Measurements from ENCODE around the gene PRM2.
"Not testable (repeated sequence)": the region's sequence is repeated elsewhere in the genome, so short reads cannot be mapped to it uniquely, and the experiment has no call there.

PRM2 gene

DNA sequence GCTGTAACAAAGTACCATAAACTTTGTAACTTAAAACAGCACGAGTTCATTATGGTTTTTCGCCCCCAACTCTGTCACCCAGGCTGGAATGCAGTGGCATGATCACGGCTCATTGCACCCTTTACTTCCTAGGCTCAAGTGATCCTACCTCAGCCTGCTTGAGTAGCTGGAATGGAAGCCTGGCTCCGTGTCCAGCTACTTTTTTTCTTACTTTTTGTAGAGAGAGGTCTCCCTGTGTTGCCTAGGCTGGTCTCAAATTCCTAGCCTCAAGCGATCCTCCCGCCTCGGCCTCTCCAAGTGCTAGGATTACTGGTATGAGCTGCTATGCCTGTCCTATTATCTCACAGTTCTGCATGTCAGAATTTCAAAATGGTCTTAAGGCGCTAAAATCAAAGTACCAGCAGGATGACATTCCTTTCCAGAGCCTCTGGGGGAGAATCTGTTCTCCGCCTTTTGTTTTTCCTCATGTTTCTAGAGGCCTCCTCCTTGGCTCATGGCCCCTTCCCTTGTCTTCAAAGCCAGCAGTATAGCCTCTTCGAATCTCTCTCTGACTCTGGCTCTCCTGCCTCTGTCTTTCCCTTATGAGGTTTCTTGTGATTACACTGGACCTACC is 14.9 kb upstream of the PRM2 start:
- ChIA-PET CTCF (interaction anchor here (1.1 kb wide), 1 partner anchor 10 kb away, joined by 3 read pairs; no protein-coding TSS in a partner anchor), POLR2A (no interaction called here)
- no peak for DNase-seq (ENCODE audit: low read depth, low spot score)
- no peak overlapping the region for H3K4me3 ChIP-seq (ENCODE audit: low read depth, low read length)
- TF ChIP-seq, protein P1, sequence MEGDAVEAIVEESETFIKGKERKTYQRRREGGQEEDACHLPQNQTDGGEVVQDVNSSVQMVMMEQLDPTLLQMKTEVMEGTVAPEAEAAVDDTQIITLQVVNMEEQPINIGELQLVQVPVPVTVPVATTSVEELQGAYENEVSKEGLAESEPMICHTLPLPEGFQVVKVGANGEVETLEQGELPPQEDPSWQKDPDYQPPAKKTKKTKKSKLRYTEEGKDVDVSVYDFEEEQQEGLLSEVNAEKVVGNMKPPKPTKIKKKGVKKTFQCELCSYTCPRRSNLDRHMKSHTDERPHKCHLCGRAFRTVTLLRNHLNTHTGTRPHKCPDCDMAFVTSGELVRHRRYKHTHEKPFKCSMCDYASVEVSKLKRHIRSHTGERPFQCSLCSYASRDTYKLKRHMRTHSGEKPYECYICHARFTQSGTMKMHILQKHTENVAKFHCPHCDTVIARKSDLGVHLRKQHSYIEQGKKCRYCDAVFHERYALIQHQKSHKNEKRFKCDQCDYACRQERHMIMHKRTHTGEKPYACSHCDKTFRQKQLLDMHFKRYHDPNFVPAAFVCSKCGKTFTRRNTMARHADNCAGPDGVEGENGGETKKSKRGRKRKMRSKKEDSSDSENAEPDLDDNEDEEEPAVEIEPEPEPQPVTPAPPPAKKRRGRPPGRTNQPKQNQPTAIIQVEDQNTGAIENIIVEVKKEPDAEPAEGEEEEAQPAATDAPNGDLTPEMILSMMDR (IDR thresholded peaks at IDR 0.05; ENCODE audit: insufficient read depth, low read length, missing control alignments), result no peak

DNA sequence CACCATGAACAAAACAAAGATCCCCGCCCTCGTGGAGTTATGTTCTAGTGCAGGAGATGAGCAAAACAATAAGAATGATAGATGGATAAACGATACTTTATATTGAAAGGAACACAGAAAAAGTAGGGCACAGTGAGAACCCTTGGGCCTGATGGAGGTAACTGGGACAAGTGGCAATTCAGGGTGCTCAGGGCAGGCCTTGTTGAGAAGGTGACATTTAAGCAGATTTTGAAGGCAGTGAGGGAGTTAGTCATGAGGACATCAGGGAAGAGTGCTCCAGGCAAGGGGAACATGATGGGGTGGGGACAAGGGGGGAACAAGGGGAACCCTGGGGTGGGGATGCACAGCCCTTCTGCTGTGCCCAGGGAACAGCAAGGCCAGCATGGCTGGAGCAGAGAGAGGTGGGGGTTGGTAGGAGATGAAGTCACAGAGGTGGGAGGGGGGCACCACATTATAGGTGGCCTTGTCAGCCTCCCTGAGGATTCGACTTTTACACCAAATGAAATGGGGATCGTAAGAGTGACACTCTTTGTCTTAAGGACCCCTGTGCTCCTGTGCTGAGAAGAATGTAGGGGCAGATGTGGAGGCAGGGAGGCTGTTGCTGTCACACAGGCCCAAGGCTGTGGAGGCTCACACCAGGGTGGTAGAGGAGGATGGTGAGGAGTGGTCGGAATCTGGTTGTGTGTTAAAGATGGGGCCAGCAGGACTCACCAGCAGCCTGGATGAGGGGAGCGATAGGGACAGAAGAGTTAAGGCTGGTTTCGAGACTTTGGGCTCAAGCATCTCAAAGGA is 14.0 kb upstream of the PRM2 start:
- ChIA-PET POLR2A (no interaction called here), CTCF (no interaction called here)
- no peak for DNase-seq (ENCODE audit: low read depth, low spot score)
- no peak overlapping the region for H3K4me3 ChIP-seq (ENCODE audit: low read depth, low read length)
- TF ChIP-seq, protein P1 (IDR thresholded peaks at IDR 0.05; ENCODE audit: insufficient read depth, low read length, missing control alignments), result no peak

DNA sequence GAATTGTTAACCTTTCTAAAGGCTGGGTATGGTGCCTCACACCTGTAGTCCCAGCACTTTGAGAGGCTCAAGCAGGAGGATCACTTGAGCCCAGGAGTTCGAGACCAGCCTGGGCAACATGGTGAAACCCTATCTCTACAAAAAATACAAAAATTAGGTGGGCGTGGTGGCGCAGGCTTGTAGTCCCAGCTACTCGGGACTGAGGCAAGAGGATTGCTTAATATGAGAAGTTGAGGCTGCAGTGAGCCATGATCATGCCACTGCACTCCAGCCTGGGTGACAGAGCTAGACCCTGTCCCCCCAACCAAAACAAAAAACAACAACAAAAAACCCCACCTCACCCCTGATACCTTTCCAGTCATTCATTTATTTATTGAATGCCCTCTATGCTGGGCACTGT is 13.4 kb upstream of the PRM2 start:
- DNase-seq (ENCODE audit: low read depth, low spot score); POLR2A ChIA-PET: not testable (repeated sequence)

DNA sequence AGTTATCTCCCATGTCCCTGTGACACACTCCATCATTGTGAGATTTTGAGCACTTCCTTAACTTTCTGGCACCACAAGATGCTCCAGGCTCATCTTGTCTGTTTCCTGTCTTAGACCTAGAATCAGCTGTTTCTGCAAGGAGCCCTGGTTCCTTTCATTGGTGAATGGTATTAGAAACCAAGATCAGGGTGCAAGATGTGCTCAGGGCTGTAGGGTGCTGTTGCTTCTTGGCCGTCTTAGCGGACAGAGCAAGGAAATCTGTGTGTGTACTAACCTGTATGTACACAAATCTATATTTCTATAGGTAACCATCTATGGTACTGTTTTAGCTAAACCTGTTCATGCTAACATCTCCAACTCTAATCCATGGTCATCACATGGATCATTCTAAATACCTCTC is 12.9 kb upstream of the PRM2 start:
- TF ChIP-seq, protein P1 (IDR thresholded peaks at IDR 0.05; ENCODE audit: insufficient read depth, low read length, missing control alignments), result no peak
- ChIA-PET POLR2A (no interaction called here), CTCF (interaction anchor here (1.1 kb wide), 1 partner anchor 107 kb away, joined by 3 read pairs; no protein-coding TSS in a partner anchor)
- DNase-seq (ENCODE audit: low read depth, low spot score), result no peak
- H3K4me3 ChIP-seq (ENCODE audit: low read depth, low read length), result no peak overlapping the region

More for the DNA sequence above, 13.4 kb upstream of the PRM2 start:
- CTCF ChIA-PET, result interaction anchor here (1.1 kb wide), 1 partner anchor 107 kb away, joined by 3 read pairs; no protein-coding TSS in a partner anchor
- not testable (repeated sequence) for H3K4me3 ChIP-seq (ENCODE audit: low read depth, low read length)

DNA sequence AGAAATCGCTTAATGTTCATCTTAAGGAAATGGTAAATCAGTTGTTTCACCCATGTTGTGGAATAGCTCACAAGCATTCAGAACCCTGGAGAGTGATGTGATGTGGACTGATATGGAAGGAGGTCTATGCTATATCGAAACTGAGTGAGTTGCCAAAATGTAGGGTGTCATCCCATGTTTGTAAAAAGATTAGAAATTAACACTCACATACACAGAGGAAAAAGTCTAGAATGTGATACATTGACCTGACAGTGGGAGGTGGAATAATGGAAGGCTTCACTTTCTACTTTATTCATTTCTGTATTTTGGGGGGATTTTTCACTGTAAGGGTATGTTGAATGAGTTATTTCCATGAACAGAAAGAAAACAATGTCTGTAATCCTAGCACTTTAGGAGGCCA is 9.6 kb upstream of the PRM2 start:
- CTCF ChIA-PET, result interaction anchor here (1.0 to 1.5 kb wide), 3 partner anchors 16 to 322 kb away, joined by 3 to 6 read pairs (median 4); partner anchors contain the start of gene TNP2
- TF ChIP-seq, protein P1 (IDR thresholded peaks at IDR 0.05; ENCODE audit: insufficient read depth, low read length, missing control alignments), result no peak
- H3K4me3 ChIP-seq (ENCODE audit: low read depth, low read length), result no peak overlapping the region
- POLR2A ChIA-PET, result no interaction called here
- DNase-seq (ENCODE audit: low read depth, low spot score), result no peak

DNA sequence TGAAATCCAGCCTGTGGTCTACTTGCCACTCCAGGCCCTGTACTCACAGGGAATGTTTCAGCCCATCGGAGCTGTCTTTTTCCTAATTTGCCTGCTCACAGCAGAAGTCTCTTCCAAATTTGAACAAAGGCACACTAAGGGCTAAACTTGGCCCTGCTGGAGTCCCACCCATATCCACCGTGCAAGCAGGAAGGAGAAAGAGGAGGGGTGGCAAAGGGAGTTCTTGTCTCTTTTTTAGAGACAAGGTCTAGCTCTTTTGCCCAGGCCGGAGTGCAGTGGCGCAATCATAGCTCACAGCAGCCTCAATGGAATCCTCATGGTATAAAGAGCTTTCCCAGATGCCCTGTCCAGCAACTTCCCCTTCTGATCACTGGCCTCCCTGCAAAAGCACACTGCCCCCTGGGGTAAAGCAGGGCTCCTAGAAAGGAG is 7.6 kb upstream of the PRM2 start:
- no peak overlapping the region for H3K4me3 ChIP-seq (ENCODE audit: low read depth, low read length)
- POLR2A ChIA-PET, result no interaction called here
- CTCF ChIA-PET, result interaction anchor here (1.5 to 2.1 kb wide), 2 partner anchors 10 to 112 kb away, joined by 3 to 8 read pairs; partner anchors contain the start of gene PRM3
- TF ChIP-seq, protein P1 (IDR thresholded peaks at IDR 0.05; ENCODE audit: insufficient read depth, low read length, missing control alignments), result no peak
- no peak for DNase-seq (ENCODE audit: low read depth, low spot score)

Measured in AG04449 (cell line).